ENCODE measurements around the gene TEX50.
"Not testable (repeated sequence)": the region's sequence is repeated elsewhere in the genome, so short reads cannot be mapped to it uniquely, and the experiment has no call there.

Gene TEX50

DNA sequence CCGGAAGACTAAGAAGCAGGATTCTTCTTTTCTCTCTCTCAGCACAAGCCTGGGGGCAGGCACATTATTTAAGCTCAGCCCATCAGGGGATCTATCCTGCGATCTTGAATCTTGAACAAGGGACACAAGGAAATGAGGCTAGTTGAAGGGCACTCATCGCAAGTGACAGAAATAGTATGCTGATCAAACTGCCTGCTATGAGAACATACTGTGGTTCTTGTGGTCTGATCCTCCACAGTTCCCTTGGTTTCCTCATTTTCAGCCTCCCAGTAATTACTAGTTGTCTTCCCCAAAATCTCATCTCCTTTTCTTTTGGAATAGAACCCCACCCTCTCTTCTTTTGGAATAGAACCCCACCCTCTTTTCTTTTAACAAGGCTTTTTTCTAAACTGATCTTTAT lies 28.0 kb downstream of the TEX50 start:
- DNase-seq (ENCODE audit: low read depth), result no peak

DNA sequence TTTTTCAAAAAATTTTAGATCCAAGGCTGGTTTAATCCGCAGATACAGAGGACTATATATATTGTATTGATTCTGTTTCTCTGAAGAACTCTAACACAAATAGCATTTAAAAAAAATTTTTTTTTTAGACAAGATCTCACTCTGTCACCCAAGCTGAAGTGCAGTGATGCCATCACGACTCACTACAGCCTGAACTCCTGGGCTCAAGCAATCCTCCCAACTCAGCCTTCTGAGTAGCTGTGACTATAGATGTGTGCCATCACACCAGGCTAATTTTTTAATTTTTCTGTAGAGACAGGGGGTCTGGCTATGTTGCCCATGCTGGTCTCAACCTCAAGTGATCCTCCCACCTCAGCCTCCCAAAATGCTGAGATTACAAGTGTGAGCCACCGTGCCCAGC lies 31.5 kb downstream of the TEX50 start:
- no peak for DNase-seq (ENCODE audit: low read depth)

DNA sequence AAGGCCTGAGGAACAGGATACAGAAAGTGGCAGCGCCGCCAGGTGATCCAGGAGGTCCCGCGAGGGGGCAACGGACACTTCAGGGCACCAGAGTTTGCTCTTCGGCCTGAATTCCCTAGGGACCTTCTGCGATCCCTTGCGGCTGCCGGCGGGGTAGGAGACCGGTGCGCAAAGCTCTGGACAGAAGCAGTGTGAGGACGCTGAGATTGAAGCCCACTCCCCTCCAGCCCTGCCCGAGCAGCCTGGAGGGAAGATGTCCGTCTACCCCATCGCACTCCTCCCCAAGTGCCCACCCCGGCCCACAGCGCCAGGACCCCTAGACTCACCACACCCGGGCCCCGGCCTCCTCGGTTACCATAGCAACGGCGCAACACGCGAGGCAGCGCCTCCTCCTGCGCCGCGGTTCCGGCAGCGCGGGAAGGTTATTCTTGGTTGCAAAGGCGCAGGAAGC lies 34.4 kb downstream of the TEX50 start, which contains the start of gene ANKRD45:
Gene ANKRD45 (minus strand): TSS at position 361 of the 451 bp plus-strand sequence. CDS start 10,433 bp downstream, outside the sequence.
- DNase-seq (ENCODE audit: low read depth), result no peak

DNA sequence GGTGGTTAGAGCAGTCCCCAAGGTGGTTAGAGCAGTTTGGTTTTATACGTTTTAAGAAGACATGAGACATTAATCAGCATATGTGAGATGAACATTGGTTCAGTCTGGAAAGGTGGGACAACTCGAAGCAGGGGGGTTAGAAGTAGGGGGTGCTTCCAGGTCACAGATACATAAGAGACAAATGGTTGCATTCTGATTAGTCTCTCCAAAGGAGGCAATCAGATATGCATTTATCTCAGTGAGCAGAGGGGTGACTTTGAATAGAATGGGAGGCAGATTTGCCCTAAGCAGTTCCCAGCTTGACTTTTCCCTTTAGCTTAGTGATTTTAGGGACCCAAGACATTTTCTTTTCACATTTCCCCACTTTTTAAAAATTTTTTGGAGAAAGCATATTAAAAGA lies 39.4 kb downstream of the TEX50 start:
- DNase-seq (ENCODE audit: low read depth), result not testable (repeated sequence)

DNA sequence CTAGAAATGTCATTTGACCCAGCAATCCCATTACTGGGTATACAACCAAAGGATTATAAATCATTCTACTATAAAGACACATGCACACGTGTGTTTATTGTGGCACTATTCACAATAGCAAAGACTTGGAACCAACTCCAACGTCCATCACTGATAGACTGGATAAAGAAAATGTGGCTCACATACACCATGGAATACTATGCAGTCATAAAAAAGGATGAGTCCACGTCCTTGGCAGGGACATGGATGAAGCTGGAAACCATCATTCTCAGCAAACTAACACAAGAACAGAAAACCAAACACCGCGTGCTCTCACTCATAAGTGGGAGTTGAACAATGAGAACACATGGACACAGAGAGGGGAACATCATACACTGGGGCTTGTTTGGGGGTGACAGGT lies 45.0 kb downstream of the TEX50 start:
- not testable (repeated sequence) for DNase-seq (ENCODE audit: low read depth)

DNA sequence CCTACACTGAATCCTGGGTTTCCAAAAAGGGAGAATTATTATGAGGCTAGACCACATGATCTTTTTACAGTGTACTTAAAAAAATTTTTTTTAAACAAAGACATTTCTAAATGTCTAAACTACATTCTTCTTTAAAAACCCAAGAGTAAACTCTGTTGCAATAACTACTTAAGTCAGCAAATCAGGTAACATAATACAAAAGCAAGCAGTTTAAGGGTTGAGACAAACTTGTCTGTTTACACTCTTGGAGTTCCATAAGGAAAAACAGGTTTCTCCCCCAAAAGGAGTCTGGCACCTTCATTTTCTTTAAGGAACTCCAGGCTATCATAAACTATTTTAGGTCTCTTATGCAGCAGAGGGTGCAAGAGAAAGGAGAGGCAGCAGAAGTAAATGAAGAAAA lies 47.0 kb downstream of the TEX50 start:
- DNase-seq (ENCODE audit: low read depth), result no peak

DNA sequence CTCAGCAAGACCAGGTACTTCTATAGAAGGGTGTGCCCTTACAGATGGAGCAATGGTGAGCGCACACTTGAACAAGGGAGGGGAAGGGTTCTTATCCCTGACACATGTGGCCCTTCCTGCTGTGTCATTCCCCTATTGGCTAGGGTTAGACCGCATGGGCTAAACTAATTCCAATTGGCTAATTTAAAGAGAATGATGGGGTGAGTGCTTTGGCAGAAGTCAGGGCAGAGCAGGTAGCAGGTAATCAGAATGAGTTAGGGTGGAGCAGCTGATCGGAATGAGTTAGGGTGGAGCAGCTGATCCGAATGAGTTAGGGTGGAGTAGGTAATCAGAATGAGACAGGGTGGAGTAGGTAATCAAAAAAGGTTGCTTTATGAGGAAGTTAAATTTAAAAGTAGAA lies 48.7 kb downstream of the TEX50 start:
- DNase-seq (ENCODE audit: low read depth), result not testable (repeated sequence)

DNA sequence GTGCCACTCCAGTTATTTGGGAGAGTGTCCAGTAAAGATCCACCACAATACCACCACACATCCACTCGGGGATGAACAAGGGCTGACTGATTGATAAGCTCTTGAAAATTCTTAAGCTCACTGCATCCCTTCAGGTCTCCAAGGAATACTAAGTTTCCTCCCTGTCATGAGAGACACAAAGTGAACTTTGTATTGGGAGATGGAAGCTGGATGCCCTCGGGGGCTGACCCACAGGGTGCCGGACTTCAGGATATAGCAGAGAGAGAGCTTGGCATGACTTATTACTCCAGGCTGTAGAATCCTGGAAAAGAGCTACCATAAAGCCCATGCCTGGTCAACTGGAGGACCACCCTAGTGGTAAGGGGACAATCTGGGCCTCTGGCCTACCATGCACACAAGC lies 50.0 kb downstream of the TEX50 start:
- not testable (repeated sequence) for DNase-seq (ENCODE audit: low read depth)
